LHCN-M2 (cell line): Measurements from ENCODE around the gene ZFP36. TPM values are rescaled to one million over a fixed set of nuclear protein-coding genes. Genes with fewer than 3 reads are reported as not detected.

ENCODE experiments used
- DNase-seq: peaks from one replicate; pipeline ENCODE4 v3.0.0-alpha.2; 2012; ENCODE audit warnings: low read depth
- total RNA-seq: library from RNA; depleted of rRNA; stranded (reverse); fragments of >200 nt; gene quantifications from 2 replicates; pipeline ENCODE4 v1.2.3, GENCODE V29; 2014

The ZFP36 gene
- total RNA-seq, 1 experiment from 2014 or later, result 15.0 TPM

DNA sequence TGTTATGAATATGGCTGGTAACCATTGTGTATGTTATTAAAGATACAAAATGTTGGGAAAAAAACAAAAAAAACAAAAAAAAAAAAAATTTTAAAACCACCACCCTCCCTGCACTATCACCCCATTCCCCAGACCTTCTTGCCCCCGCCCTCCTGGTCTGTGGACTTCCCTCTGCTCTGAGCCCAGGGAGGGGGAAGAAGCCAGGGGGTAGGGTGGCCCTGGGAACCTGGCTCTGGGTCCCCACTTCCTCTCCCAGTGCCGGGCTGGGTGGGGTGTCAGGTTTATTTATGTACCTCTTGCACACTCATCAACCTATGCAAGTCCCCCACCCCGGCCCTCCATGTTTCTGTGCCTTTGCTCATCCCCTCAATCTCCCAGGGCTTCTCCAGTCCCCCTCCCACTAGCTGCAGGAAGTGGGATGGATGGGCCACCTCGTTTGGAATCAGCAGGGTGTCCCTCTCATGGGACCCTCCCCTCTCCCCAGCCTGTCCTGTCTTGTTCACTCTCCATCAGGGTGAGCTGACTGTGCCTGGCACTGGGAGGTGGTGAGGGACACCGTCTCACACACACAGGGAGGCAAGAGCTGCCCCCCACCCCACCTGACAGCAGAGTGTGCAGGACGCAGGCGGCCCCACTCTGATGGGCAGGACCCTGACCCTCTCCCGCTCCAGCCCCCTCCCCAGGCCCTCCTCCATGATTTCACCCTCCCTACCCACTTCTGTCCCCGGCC, 21.6 kb upstream of the ZFP36 start:
- DNase-seq, result no peak

DNA sequence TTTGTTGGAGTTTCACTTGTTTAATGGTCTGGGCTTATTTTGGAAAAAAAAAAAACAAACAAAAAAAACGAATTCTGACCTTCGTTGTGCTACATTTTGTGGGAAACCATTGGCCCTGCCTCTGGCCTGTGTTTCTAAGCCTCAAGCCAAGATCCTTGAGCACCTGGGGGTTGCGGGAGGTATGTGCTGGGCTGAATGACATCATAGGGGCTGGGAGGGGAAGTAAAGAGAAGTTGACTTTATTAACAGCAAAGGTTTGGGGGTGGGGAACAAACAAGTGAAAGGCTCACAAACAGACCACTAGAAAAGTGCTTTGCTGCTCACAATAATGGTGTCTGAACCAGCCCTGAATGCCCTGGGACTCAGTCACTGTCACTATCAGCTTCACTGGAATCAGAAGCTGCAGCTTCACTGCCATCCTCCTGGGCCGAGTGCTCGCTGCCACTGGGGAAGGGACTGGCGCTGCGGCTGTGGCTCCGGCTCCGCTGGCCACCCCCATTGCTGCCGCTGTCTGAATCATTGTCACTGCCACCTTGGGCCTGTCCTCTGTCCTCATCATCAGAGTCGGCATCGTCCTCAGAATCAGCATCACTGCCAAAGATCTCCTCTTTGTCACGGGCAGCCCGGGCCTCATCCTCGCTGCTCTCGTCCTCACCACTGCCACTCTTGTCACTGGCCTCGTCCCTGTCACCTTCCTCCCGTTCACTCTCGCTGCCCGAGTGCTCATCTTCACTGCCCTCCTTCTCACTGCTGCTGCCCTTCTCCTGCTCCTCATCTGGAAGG, 20.8 kb upstream of the ZFP36 start:
- DNase-seq, result no peak

DNA sequence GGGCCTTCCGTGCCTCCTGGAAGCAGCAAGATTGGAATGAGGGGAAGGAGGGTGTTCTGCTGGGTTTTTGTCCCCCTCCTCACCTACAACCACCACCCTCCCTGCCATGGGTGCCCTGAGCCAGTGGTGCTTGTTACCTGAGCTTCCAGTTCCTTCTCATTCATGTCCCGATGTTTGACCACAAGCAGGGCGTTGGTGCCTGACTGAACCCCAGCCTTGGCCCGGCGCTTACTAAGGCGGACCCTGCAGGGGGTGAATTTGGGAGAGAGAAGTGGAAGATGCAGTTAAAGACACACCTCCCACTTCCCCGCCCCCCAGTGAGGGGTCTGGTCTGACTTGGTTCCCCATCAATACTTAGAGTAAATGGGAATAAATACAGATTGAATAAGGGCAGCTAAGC, 20.1 kb upstream of the ZFP36 start:
- DNase-seq, result no peak

GRCh38 chr19:39388657-39389056, 18.0 kb upstream of the ZFP36 start:
- DNase-seq, result no peak

GRCh38 chr19:39389631-39390414, 16.8 kb upstream of the ZFP36 start:
- DNase-seq, result no peak

DNA sequence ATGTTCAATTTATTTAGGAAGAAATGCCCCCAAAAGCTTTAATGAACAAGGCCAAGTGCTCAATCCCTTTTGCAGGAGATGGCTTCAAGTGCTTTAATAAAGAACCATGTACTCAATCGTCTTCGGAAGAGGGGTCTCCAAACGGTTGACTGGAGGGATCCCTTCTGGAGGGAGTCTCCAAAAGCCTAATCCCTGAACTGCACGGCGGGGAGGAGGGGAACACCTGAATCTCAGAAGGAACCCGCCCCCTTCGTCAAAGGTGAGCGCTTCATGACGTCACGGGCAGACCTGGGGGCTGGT, 16.2 kb upstream of the ZFP36 start:
- no peak for DNase-seq

DNA sequence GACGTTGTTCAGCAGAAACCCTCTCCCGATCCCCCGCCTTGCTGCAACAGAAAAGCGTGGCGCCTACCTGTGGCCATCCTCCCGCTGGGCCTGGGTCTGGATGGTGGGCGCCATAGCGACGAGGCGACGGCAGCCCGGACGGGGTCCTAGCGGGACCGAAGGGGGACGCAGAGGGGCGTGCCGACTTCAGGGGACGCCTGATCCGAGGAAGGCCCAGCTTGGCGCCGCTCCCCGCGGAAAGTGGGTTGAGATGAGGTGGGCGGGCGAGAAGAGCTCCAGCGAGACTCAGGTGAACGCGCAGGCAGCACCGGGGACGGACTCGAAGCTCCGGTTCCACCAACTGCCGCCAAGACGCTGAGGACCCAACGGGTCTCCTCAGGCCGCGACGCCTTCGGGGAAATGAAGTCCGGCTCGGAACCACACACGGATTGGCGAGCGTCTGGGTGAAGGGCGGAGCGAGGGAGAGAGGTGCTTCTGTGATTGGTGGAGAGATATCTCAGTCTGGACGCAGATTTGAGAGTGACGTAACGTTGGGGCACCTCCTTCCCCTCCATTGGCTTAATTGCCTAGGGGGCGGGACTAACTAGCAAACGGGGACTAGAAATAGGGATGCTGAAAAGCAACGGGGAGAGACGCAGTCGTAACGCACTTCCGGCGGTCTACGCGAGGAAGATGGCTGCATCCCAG, 15.8 kb upstream of the ZFP36 start, which contains the start of the genes MED29 and PAF1:
TSS of gene MED29 (plus strand) at position 628 of the 687 bp plus-strand sequence. CDS start at position 673, 45 bp downstream.
TSS of gene PAF1 (minus strand) at position 356 of the 687 bp plus-strand sequence. CDS start at position 114, 242 bp downstream.
- DNase-seq, result peak; percentile 100

- peak; percentile 78 for DNase-seq
Observed at GRCh38 chr19:39397360-39398296, 9.0 kb upstream of the ZFP36 start.

DNA sequence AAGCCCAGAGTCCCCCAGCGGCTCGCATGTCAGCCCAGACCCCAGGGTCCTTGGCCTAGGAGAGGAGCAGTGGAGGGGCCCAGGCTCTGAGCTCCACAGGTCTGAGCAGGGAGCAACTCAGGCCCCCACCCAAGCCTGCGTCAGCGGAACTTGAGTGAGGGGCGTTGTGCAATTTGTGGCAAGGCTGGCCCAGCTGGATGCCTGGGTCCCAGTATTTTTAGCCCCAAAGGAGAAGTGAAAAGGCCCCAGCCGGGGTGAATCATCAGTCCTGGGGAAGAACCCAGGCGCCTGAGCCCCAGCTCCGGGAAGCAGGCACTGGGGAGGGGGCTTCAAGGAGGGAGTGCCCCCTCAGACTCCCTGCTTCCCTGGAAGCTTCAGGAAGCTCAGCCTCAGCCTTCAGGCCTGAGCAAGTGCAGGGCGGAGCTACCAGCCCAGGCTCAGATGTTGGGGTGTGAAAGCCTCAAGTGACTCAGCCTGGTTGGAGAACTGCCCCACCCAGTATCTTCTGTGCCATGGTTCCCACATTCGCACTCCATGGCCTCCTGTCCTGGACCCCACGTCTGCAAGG, 8.3 kb upstream of the ZFP36 start:
- DNase-seq, result peak; percentile 82

DNA sequence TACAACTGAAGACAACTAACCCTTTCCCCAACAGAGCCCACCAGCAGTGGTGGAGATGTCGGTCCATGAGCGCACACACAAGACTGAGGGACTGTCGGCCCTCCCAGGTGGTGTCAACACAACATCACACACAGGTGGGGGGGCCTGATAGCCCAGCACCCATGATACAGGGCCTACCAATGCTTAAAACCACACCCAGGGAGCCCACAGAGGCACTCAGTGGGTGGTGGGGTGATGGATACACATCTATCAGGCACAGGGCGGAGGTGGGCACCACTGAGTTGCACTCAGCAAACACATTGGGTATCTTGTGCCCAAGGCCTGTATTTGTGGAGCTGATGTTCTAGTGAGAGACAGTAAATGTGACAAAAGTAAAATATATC, 7.0 kb upstream of the ZFP36 start:
- DNase-seq, result no peak

- no peak for DNase-seq
Observed at GRCh38 chr19:39400061-39400460, 6.6 kb upstream of the ZFP36 start.

DNA sequence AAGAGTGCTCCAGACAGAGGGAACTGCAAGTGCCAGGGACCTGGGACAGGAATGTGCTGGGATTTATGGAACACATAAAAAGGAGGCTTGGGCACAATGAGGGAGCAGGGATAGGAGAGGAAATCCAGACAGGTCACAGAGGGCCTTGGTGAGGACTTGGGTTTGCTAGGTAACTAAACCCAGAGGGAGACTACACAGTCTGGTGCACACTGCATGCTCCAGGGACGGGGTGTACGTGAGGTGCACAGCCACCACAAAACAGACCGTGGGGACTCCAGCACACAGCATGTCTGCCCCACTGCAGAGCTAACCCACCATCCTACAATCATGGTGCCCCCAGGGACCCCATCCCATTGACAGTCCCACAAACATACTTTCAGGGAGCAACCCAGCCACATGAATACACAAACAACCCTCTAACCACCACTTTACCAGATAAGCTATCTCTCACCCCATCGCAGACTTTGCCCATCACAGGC, 5.5 kb upstream of the ZFP36 start:
- no peak for DNase-seq

DNA sequence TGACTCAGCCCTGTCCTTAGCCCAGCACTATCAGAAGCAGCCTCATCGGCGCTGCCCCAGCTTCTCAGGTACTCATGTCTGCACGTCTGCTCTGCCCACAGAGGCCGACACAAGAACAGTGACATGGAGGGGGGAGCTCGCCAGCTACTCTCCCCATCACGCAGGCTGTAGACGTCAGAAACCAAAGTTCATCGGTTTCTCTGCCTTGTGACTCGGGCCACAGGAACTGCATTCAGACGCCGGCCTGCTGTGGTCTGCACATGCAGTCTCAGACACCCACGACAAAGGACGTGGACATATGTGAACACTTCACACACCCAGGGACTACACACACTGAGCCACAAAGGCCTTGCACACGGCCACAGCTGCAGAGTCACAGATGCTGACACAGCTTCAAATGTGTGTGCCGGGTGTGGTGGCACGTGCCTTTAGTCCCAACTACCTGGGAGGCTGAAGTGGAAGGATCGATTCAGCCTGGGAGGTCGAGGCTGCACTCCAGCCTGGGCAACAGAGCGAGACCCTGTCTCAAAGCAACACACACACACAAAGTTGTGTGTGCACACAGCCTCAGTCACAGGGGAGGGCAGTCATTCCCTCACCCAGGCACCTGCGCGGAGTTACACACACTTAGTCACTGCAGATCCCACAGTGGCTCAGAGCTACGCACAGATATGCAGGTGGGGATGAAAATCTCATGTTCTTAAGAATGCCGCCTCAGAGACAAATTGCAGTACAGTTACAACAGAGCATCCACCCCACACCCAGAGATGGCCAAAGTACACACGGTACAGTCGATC, 4.9 kb upstream of the ZFP36 start:
- peak; percentile 63 for DNase-seq

DNA sequence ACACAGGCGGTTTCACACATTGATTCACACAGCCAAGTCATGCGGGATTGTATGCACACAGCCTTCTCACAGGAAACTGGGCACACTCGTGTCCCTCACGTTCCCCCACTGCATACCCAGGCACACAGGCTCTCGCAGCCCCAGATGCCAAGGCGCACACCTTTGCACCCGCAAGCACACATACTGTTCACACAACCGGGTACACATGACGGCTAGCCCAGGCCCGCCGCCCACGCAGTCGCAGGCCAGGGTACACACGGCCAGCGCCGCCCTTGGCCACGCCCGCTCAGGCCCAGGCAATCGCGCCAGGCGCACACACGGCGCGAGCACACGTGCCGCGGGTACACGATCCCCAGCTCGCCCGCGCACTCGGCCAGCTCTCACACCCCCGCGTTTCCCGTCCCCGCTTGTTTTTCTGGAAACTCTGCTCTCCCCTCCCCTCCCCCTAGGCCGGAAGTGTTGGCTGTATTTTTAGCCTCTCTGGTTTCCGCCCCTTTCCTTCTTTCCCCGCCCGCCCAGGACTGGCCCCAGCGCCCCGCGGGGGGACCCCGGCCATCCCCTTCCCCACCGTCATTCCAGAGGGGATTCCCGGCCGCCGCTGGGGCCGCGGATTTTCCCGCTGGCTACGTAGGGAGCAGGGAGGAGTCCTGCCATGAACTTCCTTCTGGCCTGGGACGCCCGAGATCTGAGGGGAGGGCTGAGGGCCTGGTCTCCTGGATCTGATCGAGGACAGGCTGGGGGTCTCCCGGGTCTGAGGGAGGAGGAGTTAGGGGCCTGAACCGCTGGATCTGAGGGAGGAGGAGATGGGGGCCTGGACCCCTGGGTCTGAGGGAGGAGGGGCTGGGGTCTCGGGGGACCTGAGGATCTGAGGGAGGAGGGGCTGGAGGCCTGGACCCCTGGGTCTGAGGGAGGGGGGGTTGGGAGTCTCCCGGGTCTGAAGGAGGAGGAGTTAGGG, 4.0 kb upstream of the ZFP36 start:
- DNase-seq, result peak; percentile 87

DNA sequence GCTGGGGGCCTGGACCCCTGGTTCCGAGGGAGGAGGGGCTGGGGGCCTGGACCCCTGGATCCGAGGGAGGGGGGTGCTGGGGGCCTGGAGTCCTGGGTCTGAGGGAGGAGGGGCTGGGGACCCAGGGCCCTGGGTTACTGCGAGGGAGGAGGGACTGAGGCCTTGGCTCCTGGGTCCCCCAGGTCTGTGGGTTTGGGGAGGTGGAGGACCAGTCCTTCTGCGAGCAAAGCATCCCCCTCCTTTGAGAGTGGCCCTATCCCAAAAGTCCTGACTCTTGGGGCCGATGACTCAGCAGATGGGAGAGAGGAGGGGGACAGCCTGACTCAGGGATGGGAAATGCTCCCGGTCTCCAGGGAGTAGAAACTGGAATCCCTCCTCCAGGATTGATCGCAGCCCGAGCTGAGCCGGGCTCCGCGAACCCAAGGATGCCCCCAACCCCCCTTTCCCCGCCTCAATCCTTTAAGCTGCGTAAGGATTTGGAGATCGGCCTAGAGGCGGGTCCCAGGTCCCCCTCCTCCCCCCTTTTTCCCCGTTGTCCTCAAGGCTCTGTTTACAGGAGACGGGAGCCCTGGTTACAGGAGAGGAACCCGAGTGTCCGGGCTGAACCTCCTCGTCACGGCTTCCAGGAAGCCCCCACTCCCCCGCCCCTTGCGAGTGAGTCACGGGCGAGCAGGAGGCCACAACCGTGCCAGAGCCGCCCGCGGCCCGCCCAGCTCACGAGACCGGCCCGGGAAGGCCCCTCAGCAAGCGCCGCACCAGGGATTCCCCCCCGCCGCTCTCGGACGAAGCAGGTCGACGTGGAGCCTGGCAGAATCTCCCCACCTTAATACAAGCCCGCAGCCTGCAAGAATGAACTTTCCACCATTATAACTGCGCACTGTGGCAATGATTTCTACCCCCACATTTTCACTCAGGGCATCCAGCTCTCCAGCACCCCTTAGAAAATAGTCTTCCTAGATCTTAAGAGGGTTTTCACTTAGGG, 3.0 kb upstream of the ZFP36 start:
- DNase-seq, result peak; percentile 99

- DNase-seq, result no peak
Observed at GRCh38 chr19:39405261-39405957, 1.2 kb upstream of the ZFP36 start.
